Panc1 (cell line): Measurements from ENCODE around the gene ACTR1B.

Experiments used
- CTCF ChIP-seq: fragments of 450-650 bp; IDR thresholded peaks from 2 replicates; pipeline ENCODE4 v1.5.1; 2017; ENCODE audit warnings: mild to moderate bottlenecking
- SIN3A ChIP-seq: IDR thresholded peaks from 2 replicates; pipeline ENCODE4 v1.6.1; 2012; ENCODE audit warnings: low read depth, mild to moderate bottlenecking, low read length, moderate library complexity, borderline replicate concordance; ENCODE audit not compliant: insufficient read depth

- TF ChIP-seq CTCF (no peak), SIN3A (no peak)
Measured at GRCh38 chr2:97675430-97676113, 11.7 kb upstream of the ACTR1B start.
